Fibroblast of skin of abdomen (primary cell): ENCODE results near the gene FAM76B.

ENCODE experiments used
- DNase-seq: peaks from one replicate; pipeline ENCODE4 v3.0.0-alpha.2; 2013

FAM76B gene

DNA sequence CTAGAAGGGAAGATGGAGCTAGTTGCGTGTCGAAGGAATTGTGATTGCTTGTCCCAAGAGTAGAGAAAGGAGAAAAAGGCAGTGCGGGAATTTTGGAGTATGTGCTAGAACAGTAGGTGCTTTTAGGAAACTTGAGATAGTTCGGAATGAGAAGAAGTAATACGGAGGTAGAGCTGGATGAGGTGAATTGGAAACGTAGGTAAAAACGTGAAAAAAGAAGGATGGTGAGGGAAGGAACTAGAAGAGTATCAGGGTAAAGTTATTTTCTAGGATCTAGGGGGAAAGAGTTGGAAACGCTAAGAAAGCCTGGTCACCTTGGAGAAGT lies 2.1 kb upstream of the FAM76B start:
- DNase-seq: no peak

DNA sequence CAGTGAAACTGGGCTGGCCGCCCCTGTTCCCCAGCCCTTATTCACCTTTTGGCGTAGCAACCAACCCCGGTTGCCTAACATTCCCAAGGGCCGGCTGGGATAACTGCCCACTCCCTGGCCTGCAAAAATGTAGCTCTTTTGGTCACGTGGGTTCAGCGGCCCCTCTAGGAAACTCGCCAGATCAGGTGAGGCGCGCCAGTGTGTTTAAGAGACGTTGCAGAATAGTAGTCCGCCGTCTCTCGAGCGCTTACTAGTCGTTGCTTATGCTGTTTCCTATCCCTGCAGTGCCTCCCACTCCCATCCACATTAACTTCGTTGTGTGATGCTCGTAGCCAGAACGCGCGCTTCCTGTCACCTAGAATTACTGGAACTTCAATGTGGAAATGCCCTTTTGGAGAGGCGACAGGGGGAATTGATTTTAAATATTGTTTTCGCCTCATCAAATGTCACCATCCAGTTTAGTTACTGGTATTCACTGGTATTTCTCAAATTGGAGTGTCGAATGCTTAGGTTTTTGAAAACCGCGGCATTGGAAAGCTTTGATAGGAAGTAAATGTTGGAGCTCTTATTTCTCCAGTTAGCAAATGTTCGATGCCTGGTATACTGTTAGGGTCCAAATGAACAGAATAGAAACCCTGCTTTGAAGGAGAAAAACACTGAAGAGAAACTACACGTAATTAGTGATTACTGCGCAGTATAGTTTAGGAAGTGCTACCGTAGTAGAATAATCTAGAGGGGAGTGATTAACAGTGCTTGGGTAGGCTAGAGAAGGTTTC lies 1.5 kb upstream of the FAM76B start:
- DNase-seq: peak; percentile 33

DNA sequence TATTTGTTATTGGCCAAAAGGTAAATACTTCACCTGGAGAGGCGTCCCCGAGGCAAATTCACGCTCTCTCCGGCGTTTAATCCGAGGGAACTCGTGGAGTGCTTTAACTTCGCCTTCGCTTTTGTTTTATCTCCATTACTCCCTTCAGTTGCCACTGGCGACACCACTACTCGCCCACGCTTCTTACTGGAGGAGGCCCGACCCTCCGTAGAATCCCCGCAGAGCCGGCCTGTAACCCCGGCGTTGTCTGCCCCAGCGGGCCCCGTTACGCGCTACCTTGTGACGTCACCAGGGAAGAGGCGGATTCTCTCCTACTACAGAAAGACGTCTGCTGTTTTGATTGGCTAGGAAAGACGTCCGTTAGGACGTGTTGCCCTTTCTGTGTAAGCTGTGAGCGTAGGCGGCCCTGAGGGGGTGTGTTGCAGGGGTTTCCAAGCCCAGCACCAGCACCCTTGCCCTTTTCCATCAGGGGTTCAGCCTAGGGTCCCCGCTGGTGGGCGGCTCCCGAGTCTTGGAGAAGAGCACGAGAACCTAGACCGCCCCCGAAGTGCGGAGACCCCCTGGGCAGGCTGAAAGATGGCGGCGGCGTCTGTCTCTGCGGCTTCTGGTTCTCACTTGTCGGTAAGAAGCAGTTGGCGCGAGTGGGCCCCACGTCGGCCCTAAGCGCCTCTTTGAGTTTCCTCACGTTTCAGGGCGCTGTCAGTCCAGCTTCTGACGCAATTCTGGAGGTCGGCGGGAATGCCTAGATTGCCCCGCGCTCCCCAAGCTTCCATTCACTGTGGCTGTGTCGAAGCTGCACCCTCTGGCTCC lies 746 bp upstream of the FAM76B start, which contains the start of gene CEP57:
TSS of gene CEP57 (plus strand) at position 376 of the 810 bp plus-strand sequence. CDS start at position 577, 201 bp downstream.
- DNase-seq: peak; percentile 99

DNA sequence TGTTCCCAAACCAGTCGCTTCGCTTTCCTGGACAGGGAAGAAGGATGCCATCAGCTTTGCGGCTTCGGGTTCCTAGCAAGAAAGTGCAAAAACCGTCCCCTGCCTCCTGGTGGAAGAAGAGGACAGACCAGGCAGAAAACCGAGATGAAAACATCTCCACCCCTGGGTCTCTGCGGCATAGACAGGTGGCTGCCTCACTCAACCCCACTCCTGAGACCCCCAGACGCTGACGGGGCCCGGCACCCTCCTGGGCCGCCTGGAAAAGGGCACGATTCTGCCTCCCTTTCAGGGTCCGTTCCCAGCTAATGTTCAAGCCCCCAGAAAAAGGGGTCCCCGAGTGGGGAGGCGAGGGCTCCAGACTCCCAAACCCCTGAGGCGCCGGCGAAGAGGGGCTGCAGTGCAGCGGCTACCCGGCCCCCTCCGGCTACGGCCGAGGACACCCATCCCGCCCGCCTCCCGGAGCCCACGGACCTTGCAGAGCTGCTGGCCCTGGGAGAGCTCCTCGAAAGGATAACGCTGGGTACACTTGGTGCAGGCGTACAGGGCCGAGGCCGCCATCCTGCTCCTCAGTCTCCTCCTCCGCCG lies 569 bp downstream of the FAM76B start:
- DNase-seq: peak; percentile 32

DNA sequence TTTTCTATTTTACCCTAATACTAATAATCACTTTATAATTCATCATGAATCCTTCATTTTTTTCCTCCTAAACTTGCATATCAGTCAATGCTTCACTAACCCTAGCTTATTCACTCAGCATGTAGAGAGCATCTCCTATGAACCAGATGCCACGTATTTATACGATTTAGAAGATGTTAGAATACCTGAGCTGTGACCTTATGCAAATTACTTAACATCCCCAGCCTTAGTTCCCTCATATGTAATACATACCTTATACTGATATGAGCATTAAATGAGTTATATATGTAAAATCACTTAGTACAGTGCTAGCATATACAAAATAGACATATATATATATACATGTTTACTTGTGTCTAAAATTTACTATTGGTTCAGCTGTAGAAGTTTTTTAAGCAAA lies 9.0 kb downstream of the FAM76B start:
- DNase-seq: no peak

DNA sequence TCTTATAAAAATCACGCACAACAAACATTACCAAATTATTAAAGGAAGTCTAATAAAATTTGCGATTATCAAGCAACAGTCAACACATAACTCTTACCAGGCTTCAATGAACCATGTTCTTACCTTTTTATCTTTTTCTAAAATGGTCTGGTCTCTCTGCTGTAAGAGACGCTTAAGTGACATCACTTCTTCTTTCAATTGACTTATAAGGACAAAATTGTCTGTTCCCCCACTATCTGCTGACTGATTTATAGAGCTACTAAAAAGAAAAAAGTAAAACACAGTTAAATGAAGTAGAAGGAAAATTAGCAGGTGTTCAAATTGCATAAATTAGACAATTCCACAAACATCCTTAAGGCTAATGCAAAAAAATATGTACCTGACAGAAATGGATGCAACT lies 10.9 kb downstream of the FAM76B start:
- DNase-seq: no peak

DNA sequence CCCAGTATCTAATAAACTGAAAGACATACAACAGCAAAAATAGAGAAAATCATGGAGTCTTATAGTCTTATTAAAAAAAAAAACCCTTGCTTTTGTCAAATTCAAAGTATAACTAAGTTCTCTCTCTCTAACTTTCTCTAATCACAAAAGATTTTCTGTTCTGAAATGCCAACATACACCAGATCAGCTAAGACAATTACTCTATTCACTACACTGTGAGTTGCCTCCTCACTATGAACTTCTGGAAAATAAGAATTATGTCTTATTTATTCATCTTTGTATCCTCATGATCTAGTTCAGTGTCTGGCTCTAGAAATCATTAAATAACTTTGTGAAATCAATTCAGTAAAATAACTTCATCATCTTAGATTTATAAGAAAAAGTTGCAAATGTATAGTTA lies 12.7 kb downstream of the FAM76B start:
- no peak for DNase-seq

DNA sequence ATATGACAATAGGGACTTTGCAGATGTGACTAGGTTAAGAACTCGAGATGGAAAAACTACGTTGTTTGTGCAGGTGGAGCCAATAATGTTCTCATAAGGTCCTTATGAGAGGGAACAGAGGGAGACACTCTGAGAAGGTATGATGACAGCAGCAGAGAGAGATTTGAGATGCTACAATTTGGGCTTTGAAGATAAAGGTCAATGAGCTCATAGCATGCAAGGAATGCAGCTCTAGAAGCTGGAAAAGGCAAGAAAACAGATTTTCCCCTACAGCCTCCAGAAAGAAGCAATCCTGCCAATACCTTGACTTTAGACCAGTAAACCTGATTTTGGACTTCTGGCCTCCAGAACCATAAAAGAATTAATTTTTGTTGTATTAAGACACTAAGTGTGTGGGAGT lies 21.1 kb downstream of the FAM76B start:
- DNase-seq: peak; percentile 8

DNA sequence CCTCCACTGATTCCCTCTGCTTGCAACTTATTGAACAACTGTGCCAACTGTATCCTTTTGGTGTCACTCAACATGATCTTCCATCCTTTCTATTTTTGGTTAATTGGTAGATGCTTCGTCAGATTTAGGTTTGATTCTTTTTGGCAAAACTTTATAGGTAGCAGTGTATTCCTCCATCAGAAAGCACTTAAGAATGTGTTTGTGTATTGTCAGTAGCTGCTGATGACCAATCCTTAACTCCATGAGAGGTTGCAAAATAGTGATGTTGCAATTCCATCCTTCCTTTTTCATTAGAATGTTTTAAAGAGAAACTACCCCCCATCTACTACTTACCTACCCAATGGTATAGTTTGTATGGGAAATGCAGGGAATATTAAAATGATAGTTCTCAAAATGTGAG lies 22.1 kb downstream of the FAM76B start:
- peak; percentile 60 for DNase-seq

DNA sequence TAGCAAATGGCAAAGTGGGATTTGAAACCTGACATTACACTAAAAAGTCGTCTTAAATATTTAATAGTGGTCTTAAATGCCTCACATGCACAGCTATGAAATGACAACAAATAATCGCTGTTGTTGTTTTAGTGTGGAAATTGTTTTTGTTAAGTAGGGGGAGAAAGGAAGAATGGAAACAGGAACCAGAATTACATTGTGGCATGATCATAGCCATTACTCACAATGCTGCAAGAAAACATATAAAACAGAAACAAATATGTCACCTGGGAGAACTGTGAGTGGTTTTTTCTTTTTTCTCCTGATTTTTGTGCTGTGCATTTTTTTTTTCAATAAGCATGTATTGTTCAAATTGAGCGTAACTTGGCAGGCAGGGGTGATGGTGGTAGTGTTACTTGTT lies 22.9 kb downstream of the FAM76B start:
- DNase-seq: no peak

DNA sequence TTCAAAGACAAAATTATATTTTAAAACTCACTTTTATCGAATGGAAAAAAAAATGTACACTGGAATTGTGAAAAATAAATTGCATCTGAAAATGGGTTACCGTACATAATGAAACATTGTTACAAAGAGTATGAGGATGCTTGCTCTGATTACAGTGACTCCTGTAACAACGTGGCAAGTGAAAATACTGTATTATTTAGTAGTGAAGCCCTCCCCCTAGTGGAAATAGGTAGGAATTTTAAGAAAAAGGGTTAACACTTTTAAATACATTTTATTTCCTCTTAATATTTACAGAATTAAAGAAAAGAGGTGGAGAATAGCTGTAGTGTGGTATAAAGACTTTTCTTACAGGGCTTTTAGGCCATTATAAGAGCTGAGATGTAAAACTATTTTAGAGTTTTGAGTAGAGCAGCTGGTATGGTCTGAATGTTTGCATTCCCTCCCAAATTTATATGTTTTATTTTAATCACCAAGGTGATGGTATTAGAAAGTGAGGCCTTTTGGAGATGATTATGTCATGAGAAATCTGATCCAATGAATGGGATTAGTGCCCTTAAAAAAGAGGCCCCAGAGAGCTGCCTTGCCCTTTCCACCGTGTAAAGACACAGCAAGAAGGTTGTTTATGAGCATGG lies 25.2 kb downstream of the FAM76B start:
- DNase-seq: peak; percentile 66

DNA sequence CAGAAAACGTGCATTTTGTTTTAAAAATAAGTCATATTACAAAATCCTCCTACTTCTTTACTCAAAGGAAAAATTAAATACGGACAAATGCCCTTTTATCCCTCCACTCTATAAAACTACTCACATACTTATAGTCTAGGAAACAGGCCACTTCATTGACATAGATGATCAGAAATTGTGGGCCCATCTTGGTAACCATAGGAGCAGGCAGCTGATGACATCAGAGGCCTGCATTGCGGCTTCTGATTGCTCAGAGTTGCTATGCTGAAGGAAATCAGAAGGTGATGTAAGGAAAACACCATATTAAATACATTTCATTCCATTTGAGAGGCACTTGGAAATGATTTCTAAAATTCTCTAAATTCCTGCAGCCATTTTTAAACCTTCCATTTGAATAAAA lies 27.0 kb downstream of the FAM76B start:
- peak; percentile 57 for DNase-seq

DNA sequence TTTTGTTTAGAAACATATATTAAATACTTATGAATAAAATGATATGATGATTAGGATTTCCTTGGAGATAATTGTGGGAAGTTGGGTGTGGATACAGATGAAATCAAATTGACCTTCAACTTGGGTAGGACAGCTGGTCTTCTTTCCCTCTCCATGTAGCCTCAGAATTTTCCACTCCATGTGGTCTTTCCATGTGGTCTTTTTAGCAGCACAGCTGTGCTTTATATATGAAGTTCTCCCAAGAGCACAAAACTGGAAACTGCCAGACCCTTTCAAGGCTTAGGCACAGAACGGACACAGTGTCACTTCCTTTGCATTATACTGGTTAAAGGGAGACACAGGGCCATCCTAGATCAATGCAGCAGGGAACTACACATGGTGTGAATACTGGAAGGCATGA lies 28.6 kb downstream of the FAM76B start:
- no peak for DNase-seq

DNA sequence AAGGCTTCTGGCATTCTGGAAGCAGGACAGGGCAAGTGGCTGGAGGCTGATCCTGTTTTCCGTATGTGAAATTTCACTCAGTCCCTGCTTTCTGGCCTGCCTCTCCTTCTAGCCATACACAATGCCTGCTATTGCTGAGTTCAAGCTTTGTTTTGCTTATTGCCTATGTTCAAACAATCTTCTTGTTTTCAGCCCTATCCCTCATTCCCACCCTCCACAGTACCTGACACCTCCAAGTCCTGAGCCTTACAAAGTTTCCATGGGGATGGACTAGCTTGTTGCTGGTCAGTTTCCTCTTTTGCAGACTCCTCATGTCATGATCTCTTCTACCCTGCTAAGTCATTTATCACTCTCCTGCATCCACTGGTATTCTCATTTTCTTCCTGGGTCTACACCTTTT lies 38.1 kb downstream of the FAM76B start:
- no peak for DNase-seq

DNA sequence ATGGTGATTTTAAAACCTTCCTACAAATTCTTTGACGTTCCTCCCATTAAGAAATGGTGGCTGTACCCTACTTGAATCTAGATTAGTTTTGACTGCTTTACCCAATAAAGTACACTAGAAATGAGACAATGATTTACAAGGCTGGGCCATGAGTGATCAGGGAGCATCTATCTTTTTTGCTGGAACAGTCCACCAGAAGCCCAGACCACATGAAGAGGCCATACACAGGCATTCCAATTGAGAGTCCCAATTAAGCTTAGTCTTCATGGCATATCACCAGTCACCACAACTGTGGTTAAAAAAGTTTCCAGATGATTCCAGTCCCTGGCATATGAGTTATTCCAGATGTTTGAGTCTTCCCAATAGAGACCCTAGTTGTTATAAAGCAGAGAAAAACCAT lies 39.5 kb downstream of the FAM76B start:
- DNase-seq: no peak

DNA sequence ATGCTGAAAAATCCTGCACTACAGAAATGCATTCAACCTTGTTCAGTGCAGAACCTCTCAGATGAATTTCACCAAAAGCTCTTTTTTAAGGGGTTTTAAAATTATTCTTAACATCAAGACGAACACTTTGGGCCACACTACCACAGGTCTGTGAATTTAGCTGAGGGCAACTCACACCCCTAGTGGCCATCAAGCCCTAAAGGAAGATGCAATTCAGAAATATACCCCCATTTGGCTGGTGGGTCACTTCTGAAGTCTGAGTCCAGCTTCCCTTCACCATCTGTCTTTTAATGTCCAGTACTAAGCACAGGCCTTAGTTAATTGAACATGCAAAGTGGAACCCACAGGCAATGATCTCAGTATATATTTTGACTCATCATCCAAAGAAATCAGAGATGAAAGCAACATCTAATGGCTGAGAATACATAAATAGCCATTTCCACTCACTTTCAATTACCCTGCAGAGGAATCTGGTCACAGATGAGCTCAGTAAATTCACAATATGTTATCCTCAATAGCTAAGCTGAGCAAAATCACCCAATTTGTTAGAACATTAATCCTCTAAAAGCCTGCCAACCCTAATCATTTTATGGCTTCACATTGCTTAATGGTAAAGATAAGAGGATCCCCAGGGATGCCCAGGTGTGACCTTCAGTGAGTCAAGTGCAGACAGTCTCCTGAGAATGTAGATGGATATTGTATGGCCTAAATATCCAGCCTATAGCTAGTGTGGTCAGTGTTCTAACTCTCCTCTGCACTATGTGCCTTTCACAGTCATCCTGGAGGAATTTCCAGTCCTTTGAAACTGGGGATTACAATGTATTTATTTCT lies 50.3 kb downstream of the FAM76B start:
- no peak for DNase-seq

DNA sequence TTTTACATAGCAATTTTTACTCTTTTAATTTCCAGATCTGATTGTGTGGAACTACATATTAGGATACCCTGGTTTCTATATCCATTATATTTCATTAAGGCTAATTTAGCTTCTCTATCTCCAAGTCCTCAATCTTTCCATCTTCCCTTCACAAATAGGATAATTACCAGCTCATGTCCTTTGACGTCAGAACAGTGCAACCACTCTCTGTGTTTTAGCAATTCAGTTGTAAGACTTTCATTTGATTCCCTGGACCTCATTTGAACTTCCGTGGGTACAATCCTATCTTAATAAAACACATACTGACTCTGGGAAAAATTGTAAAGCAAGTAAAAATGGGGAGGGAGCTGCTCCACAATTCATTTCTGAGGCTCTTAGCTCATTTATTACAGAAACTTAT lies 52.8 kb downstream of the FAM76B start:
- peak; percentile 5 for DNase-seq

DNA sequence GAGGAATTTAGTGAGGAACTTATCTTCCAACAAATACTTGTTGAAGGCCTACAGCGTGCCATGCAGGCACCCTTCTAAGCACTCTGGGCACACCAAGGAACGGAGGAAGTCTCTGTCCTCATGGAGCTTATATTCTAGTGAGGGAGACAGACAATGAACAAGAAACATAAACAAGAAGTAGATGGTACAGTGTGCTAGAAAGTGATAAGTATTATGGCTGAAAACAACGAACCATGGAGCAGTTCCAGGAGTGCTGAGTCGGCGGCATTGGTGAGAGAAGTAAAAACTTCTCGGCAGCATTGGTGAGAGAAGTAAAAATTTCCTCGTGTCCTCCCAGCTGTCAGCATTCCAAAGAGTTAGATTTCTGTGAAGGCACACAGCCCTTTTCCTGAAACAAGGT lies 53.2 kb downstream of the FAM76B start:
- no peak for DNase-seq

DNA sequence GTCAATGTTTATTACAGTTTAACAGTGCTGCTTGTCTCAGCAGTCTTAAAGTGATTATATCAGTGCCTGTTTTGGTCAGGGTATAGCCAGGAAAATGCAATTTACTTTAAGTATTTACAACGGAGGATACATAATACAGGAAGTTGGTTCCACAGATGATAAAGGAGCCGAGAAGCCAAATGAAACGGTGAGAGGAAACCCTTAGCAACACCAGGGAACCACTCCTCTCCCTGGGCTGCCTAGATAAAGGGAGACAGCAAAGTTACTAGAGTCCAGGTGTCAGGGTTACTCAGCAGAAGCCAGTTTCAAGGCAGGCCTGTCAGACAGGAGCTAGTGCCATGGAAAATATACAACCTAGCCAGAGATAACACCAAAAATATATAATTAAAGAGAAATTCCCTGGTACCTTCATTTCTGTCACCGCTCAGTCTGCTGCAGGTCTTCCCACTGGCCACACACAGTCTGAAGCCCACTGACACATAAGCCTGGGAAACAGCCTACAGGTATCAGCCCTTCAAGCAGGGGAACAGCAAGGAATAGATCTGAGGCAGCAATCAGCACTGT lies 55.5 kb downstream of the FAM76B start:
- DNase-seq: no peak

DNA sequence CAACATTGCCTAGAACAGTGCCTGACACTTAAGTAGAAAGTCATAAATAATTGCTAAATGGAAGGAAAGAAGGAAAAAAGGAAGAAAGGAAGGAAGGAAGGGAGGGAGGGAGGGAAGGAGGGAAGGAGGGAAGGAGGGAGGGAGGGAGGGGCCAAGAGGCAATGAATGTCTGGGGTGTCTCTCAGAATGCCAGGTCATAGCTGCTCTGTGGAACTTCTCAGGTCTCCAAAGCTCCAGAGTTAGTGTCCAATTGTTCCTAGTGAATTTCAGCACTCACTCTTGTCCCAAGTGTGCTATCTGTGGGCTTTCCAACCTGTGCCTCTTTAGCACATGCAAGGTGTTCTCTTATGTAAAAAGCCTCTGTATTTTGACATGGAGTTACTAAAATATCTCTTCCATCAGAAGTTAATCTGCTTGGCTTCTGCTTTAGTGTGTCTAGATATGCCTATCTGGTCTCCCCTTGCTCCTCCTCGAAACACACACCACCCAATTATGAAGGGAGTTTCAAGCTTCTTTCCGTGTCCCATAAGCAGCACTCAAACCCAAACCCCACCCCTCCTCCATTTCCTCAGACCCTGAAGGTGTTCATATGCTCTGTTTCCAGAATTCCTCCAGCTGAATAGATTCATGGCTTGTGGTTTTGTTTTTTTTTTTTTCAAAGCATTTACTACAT lies 56.5 kb downstream of the FAM76B start:
- DNase-seq: no peak

DNA sequence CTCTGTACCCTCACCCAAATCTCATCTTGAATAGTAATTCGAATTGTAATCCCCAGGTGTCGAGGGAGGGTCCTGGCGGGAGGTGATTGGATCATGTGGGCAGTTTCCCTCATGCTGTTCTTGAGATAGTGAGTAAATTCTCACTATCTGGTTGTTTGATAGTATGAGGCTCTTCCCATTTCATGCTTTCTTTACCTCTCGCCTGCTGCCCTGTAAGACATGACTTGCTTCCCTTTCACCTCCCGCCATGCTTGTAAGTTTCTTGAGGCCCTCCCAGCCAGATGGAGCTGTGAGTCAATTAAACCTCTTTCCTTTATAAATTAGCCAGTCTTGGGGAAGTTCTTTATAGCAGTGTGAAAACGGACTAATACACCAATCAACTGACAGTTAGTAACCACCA lies 60.1 kb downstream of the FAM76B start:
- no peak for DNase-seq
